OCI-LY1 (cell line): Measurements from ENCODE around the gene RTRAF.

Source experiments
- H2AFZ ChIP-seq: fragments of 200-600 bp; sonication (generic), shearing (Covaris generic); 2 replicates; pipeline ENCODE4 v1.6.0; 2014; ENCODE audit warnings: antibody characterized with exemption, mild to moderate bottlenecking, low read length
- H3F3A ChIP-seq: fragments of 200-600 bp; sonication (generic), shearing (Covaris generic); 2 replicates; pipeline ENCODE4 v1.6.0; 2014; ENCODE audit warnings: mild to moderate bottlenecking, antibody characterized with exemption, low read length, moderate library complexity; ENCODE audit not compliant: insufficient read depth
- H3K27ac ChIP-seq: fragments of 200-600 bp; sonication (generic); 2 replicates; pipeline ENCODE4 v1.5.1; 2014; ENCODE audit warnings: low read length, mixed run types, mild to moderate bottlenecking, low read depth; ENCODE audit not compliant: poor library complexity, severe bottlenecking
- H3K27me3 ChIP-seq: fragments of 200-600 bp; sonication (generic); 2 replicates; pipeline ENCODE4 v1.6.0; 2014; ENCODE audit warnings: antibody characterized with exemption, mild to moderate bottlenecking, low read length, moderate library complexity; ENCODE audit not compliant: insufficient read depth
- H3K36me3 ChIP-seq: fragments of 200-600 bp; sonication (generic); 2 replicates; pipeline ENCODE4 v1.6.1; 2014; ENCODE audit warnings: mild to moderate bottlenecking, antibody characterized with exemption, low read length, moderate library complexity, mixed read lengths; ENCODE audit not compliant: insufficient read depth
- H3K4me1 ChIP-seq: fragments of 200-600 bp; sonication (generic); 2 replicates; pipeline ENCODE4 v1.5.1; 2014; ENCODE audit warnings: mild to moderate bottlenecking, low read length, moderate library complexity; ENCODE audit not compliant: insufficient read depth, severe bottlenecking
- H3K4me2 ChIP-seq: fragments of 200-600 bp; sonication (generic), shearing (Covaris generic); 2 replicates; pipeline ENCODE4 v1.6.1; 2014; ENCODE audit warnings: low read length
- H3K4me3 ChIP-seq: fragments of 200-600 bp; sonication (generic); 2 replicates; pipeline ENCODE4 v1.5.1; 2014; ENCODE audit warnings: low read length, low read depth, mild to moderate bottlenecking, mixed read lengths; ENCODE audit not compliant: poor library complexity, severe bottlenecking
- H3K79me2 ChIP-seq: fragments of 200-600 bp; shearing (Covaris generic); 2 replicates; pipeline ENCODE4 v1.6.1; 2016; ENCODE audit warnings: mixed run types, low read length, mixed read lengths; ENCODE audit not compliant: insufficient read depth
- H3K9ac ChIP-seq: fragments of 200-600 bp; sonication (generic), shearing (Covaris generic); 2 replicates; pipeline ENCODE4 v1.6.1; 2014; ENCODE audit warnings: mild to moderate bottlenecking, low read length, mixed read lengths
- H3K9me2 ChIP-seq: fragments of 200-600 bp; sonication (generic), shearing (Covaris generic); 2 replicates; pipeline ENCODE4 v1.6.1; 2014; ENCODE audit warnings: low read depth, mild to moderate bottlenecking, low read length, mixed read lengths
- H3K9me3 ChIP-seq: fragments of 200-600 bp; shearing (Covaris generic); 2 replicates; pipeline ENCODE4 v1.6.1; 2014; ENCODE audit warnings: low read length, mixed read lengths
- H4K20me1 ChIP-seq: fragments of 200-600 bp; sonication (generic), shearing (Covaris generic); 2 replicates; pipeline ENCODE4 v1.6.0; 2016; ENCODE audit warnings: mild to moderate bottlenecking, low read length; ENCODE audit not compliant: insufficient read depth
- EZH2 ChIP-seq: fragments of 200-600 bp; sonication (generic), shearing (Covaris generic); IDR thresholded peaks from 2 replicates; pipeline ENCODE4 v1.8.0; 2017; ENCODE audit warnings: borderline replicate concordance, mixed run types, mild to moderate bottlenecking, antibody characterized with exemption, low read length, moderate library complexity, mixed read lengths
- TF ChIP-seq, protein P1 (sequence below): fragments of 200-600 bp; sonication (generic), shearing (Covaris generic); IDR thresholded peaks from 2 replicates; pipeline ENCODE4 v1.5.1; 2017; ENCODE audit warnings: mild to moderate bottlenecking, antibody characterized with exemption, low read length, moderate library complexity, mixed read lengths

The RTRAF gene

DNA sequence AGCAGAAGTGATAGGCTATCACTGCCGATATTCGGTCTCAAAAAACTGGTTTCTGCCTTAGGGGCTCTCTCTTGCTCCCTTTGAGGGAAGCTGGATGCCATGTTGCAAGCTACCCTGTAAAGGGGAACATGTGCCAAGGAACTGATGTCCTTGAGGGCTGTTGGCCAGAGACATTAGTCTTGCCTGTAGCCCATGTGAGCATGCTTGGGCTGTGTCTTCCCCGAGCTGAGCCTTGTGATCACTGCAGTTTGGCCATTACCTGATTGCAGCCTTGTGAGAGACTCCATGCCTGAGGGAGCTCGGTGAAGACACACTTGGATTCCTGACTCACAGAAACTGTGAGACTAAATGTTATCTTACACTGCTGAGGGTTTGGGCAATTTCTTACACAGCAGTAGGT, 18.8 kb downstream of the RTRAF start:
- Histone ChIP-seq H3K4me1 (no peaks in the 10 kb centered on the region), H3K27me3 (no peaks in the 10 kb centered on the region), H2AFZ (no peak overlapping the region), H3K9ac (no peak overlapping the region), H4K20me1 (no peaks in the 10 kb centered on the region), H3K79me2 (no peaks in the 10 kb centered on the region), H3K4me2 (no peak overlapping the region), H3K27ac (no peak overlapping the region), H3K36me3 (peaks cover 87% of the 10 kb centered on the region), H3K9me2 (no peaks in the 10 kb centered on the region), H3F3A (no peaks in the 10 kb centered on the region), H3K4me3 (no peak overlapping the region), H3K9me3 (no peaks in the 10 kb centered on the region)
- no peak for TF ChIP-seq EZH2
- TF ChIP-seq, protein P1, sequence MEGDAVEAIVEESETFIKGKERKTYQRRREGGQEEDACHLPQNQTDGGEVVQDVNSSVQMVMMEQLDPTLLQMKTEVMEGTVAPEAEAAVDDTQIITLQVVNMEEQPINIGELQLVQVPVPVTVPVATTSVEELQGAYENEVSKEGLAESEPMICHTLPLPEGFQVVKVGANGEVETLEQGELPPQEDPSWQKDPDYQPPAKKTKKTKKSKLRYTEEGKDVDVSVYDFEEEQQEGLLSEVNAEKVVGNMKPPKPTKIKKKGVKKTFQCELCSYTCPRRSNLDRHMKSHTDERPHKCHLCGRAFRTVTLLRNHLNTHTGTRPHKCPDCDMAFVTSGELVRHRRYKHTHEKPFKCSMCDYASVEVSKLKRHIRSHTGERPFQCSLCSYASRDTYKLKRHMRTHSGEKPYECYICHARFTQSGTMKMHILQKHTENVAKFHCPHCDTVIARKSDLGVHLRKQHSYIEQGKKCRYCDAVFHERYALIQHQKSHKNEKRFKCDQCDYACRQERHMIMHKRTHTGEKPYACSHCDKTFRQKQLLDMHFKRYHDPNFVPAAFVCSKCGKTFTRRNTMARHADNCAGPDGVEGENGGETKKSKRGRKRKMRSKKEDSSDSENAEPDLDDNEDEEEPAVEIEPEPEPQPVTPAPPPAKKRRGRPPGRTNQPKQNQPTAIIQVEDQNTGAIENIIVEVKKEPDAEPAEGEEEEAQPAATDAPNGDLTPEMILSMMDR: no peak

DNA sequence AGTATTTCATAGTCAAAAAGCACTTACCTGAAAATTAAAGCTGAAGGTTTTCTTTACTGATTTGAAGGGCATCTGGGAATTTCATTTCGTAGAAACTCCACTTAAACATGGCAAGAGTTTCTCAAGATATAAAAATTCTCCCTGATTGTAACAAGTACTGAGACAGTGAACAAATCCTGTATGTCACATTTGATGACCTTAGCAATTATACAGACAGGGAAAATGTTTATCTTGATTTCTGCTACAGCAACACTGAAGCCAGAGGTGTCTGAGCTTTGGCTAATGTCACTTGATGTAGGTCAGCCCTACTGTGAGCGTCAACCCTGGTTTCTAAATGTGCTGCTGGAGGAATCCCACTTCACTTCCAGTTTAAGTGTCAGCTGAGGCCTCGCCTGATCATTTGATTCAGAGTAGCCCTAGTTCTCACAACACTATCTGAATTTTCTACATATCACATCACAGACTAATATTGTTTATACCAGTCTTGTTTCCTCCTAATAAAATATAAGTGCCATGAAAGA, 20.9 kb downstream of the RTRAF start:
- Histone ChIP-seq H3K4me2 (no peak overlapping the region), H4K20me1 (no peaks in the 10 kb centered on the region), H3K4me3 (no peak overlapping the region), H3K4me1 (no peaks in the 10 kb centered on the region), H3K9me3 (no peaks in the 10 kb centered on the region), H3K27ac (no peak overlapping the region), H3K27me3 (no peaks in the 10 kb centered on the region), H2AFZ (no peak overlapping the region), H3K9me2 (no peaks in the 10 kb centered on the region), H3K9ac (no peak overlapping the region), H3F3A (no peaks in the 10 kb centered on the region), H3K36me3 (peaks cover 66% of the 10 kb centered on the region), H3K79me2 (no peaks in the 10 kb centered on the region)
- TF ChIP-seq, protein P1: no peak
- TF ChIP-seq EZH2: no peak

DNA sequence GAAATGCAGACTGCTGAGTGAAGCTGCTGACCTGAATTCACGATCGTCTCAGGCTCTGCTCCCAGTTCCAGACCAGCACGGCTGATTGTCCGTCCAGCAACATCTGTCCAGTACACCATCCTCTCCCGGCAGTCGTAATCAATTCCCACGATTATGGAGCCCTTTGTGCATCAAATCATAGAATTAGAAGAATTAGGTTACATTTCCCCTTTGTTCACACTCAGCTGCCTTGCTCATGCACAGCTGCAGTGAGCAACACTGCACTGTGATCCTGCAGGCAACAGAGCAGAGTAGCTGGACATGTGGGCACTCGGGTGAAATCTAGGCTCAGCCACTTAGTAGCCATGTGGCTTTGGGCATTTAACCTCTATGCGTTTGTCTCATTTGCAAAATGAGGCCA, 22.2 kb downstream of the RTRAF start:
- H3K27me3 ChIP-seq: no peaks in the 10 kb centered on the region
- H3K9ac ChIP-seq: no peak overlapping the region
- no peak overlapping the region for H2AFZ ChIP-seq
- no peaks in the 10 kb centered on the region for H3K79me2 ChIP-seq
- H3K9me3 ChIP-seq: no peaks in the 10 kb centered on the region
- TF ChIP-seq, protein P1: no peak
- TF ChIP-seq EZH2: no peak
- H3K36me3 ChIP-seq: peaks cover 53% of the 10 kb centered on the region
- no peak overlapping the region for H3K4me2 ChIP-seq
- H3K4me1 ChIP-seq: no peaks in the 10 kb centered on the region
- no peaks in the 10 kb centered on the region for H3F3A ChIP-seq
- no peak overlapping the region for H3K27ac ChIP-seq
- H3K4me3 ChIP-seq: no peak overlapping the region
- H3K9me2 ChIP-seq: no peaks in the 10 kb centered on the region
- H4K20me1 ChIP-seq: no peaks in the 10 kb centered on the region
